ENCODE results near the gene PRELID1. TPM values are rescaled to one million over a fixed set of nuclear protein-coding genes. Genes with fewer than 3 reads are reported as not detected.

PRELID1 gene
- total and polyA plus RNA-seq, 8 donors, result 77.8 to 153 (median 120) TPM

- FAIRE-seq, result no peak
- no peak for DNase-seq
- TF ChIP-seq CTCF (IDR thresholded peaks at IDR 0.05), result no peak
- WGBS, 2 donors, result 77 to 86% methylated on average over 1 of the region's 1 CpG
- Histone ChIP-seq H3K27ac (no peak overlapping the region), H3K36me3 (peaks cover 3 to 27% (median 12%) of the 10 kb centered on the region in 3 donors), H3K9me3 (no peaks in the 10 kb centered on the region), H3K4me1 (peaks cover 0 to 8% (median 6%) of the 10 kb centered on the region in 3 donors), H3K4me3 (no peak overlapping the region), H3K27me3 (no peaks in the 10 kb centered on the region)
- no peak for ATAC-seq
- intact Hi-C loops (cut with DNase I), result no loop called here
Measured at GRCh38 chr5:177264178-177264577, 39.4 kb upstream of the PRELID1 start.

- DNase-seq (no peak), ATAC-seq (no peak), FAIRE-seq (no peak)
- Histone ChIP-seq H3K9me3 (no peaks in the 10 kb centered on the region), H3K27me3 (no peaks in the 10 kb centered on the region), H3K27ac (no peak overlapping the region), H3K4me1 (peaks cover 9 to 17% (median 14%) of the 10 kb centered on the region in 3 donors), H3K4me3 (no peak overlapping the region), H3K36me3 (peaks cover 3 to 18% (median 12%) of the 10 kb centered on the region in 3 donors)
- intact Hi-C loops (cut with DNase I), result no loop called here
- 95 to 96% methylated on average over 16 of the region's 16 CpGs for WGBS, 2 donors
- no peak for TF ChIP-seq CTCF (IDR thresholded peaks at IDR 0.05)
Measured at GRCh38 chr5:177265395-177265794, 38.2 kb upstream of the PRELID1 start.

GRCh38 chr5:177269232-177269895 is 34.2 kb upstream of the PRELID1 start:
- no peak for FAIRE-seq
- intact Hi-C loops (cut with DNase I), result no loop called here
- H3K4me1 ChIP-seq, result peaks cover 8 to 27% (median 19%) of the 10 kb centered on the region in 3 donors
- DNase-seq, result peak in 4 of 6 donors; percentile 35 to 58 (median 50)
- peak overlapping the region; percentile 47 to 71 (median 65) for H3K27ac ChIP-seq
- ATAC-seq, result peak; percentile 73 to 84 (median 76)
- WGBS, 2 donors, result 43 to 44% methylated on average over 7 of the region's 7 CpGs
- no peaks in the 10 kb centered on the region for H3K9me3 ChIP-seq
- no peak overlapping the region for H3K4me3 ChIP-seq
- H3K27me3 ChIP-seq, result no peaks in the 10 kb centered on the region
- peaks cover 0 to 20% (median 18%) of the 10 kb centered on the region in 3 donors for H3K36me3 ChIP-seq
- no peak for TF ChIP-seq CTCF (IDR thresholded peaks at IDR 0.05)

DNA sequence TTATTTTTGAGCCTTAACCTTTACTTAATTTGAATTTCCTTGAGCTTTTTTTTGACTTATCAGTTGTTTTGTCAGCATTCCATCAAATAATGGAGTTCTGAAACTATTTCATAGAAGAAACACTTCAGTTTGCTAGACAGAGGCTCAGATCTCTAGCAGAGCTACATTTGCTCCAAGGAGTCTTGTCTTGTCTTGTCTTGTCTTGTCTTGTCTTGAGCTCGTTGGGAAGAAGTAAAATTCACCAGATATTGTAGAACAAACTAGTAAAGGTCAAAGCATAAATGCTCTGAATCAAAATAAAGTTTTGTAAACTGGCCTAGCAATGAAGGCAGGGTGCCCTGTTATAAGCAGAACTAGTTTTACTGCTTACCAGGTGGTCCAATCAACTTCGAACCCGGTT is 33.6 kb upstream of the PRELID1 start:
- no peak for DNase-seq
- Histone ChIP-seq H3K27me3 (no peaks in the 10 kb centered on the region), H3K4me3 (no peak overlapping the region), H3K4me1 (peaks cover 8 to 27% (median 19%) of the 10 kb centered on the region in 3 donors), H3K36me3 (peaks cover 0 to 21% (median 18%) of the 10 kb centered on the region in 3 donors), H3K9me3 (no peaks in the 10 kb centered on the region), H3K27ac (peak overlapping the region; percentile 47 to 71 (median 65))
- intact Hi-C loops (cut with DNase I), result no loop called here
- TF ChIP-seq CTCF (IDR thresholded peaks at IDR 0.05), result no peak
- no peak for ATAC-seq
- 55 to 61% methylated on average over 3 of the region's 3 CpGs for WGBS, 2 donors
- FAIRE-seq, result no peak

GRCh38 chr5:177270653-177271052 is 32.9 kb upstream of the PRELID1 start:
- no peaks in the 10 kb centered on the region for H3K27me3 ChIP-seq
- intact Hi-C loops (cut with DNase I), result no loop called here
- peaks cover 0 to 21% (median 18%) of the 10 kb centered on the region in 3 donors for H3K36me3 ChIP-seq
- no peak for FAIRE-seq
- DNase-seq, result no peak
- no peak overlapping the region for H3K4me3 ChIP-seq
- ATAC-seq, result peak; percentile 17 to 64 (median 22)
- H3K4me1 ChIP-seq, result peaks cover 8 to 27% (median 19%) of the 10 kb centered on the region in 3 donors
- no peak for TF ChIP-seq CTCF (IDR thresholded peaks at IDR 0.05)
- no peaks in the 10 kb centered on the region for H3K9me3 ChIP-seq
- WGBS, 2 donors, result 56 to 61% methylated on average over 3 of the region's 3 CpGs
- H3K27ac ChIP-seq, result peak overlapping the region in 3 of 4 donors; percentile 1 to 70 (median 47)

Measured in pancreas (tissue), 10 donors.